ENCODE measurements around the gene NEDD4. TPM values are rescaled to one million over a fixed set of nuclear protein-coding genes. Genes with fewer than 3 reads are reported as not detected.

Gene NEDD4
- total RNA-seq, 2 experiments from 2014 or later = 2.6 to 2.7 TPM

DNA sequence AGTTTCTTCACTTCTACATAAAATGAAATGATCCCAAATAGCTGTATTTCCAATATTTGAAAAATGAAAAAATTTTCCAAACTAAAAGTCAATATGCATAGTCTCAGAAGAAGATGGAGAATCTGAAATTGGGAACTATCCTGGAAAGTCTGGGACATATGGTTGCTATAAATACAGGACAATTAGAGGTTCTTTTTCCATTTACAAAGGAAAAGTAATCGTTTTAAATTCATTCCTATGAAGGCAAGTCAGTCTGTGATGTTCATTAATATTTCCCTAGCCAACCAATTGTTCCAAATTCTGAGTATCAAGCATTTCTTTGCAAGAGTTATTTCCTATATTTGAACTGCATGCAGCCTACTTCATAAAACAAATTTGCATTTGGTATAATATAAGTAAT, 102.2 kb downstream of the NEDD4 start:
- Histone ChIP-seq H3K27ac (ENCODE audit: low read depth in 1 of 2, low read length in 2 of 2) (no peak overlapping the region), H3K9me3 (ENCODE audit: control insufficient read depth in 1 of 2, insufficient read depth in 1 of 2, low read length in 2 of 2) (no peaks in the 10 kb centered on the region), H3K4me1 (ENCODE audit: insufficient read depth, low read length) (no peaks in the 10 kb centered on the region), H3K27me3 (ENCODE audit: control insufficient read depth in 1 of 2, insufficient read depth in 2 of 2, low read length in 2 of 2) (no peaks in the 10 kb centered on the region), H3K4me3 (ENCODE audit: low read length) (no peak overlapping the region), H3K36me3 (ENCODE audit: insufficient read depth, low read length) (no peaks in the 10 kb centered on the region)
- CTCF ChIA-PET = no interaction called here
- POLR2A ChIA-PET = no interaction called here
- intact Hi-C loops (cut with DNase I, micrococcal nuclease) = no loop called here
- H3K9me3 Mint-ChIP-seq = peaks cover 6% of the 10 kb centered on the region
- TF ChIP-seq, protein P1, sequence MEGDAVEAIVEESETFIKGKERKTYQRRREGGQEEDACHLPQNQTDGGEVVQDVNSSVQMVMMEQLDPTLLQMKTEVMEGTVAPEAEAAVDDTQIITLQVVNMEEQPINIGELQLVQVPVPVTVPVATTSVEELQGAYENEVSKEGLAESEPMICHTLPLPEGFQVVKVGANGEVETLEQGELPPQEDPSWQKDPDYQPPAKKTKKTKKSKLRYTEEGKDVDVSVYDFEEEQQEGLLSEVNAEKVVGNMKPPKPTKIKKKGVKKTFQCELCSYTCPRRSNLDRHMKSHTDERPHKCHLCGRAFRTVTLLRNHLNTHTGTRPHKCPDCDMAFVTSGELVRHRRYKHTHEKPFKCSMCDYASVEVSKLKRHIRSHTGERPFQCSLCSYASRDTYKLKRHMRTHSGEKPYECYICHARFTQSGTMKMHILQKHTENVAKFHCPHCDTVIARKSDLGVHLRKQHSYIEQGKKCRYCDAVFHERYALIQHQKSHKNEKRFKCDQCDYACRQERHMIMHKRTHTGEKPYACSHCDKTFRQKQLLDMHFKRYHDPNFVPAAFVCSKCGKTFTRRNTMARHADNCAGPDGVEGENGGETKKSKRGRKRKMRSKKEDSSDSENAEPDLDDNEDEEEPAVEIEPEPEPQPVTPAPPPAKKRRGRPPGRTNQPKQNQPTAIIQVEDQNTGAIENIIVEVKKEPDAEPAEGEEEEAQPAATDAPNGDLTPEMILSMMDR (IDR thresholded peaks at IDR 0.05) = no peak
- ATAC-seq (ENCODE audit: poor library complexity) = no peak
- no peak overlapping the region for H3K4me3 Mint-ChIP-seq
- H3K4me1 Mint-ChIP-seq (ENCODE audit: low read depth) = peaks cover 8% of the 10 kb centered on the region
- DNase-seq = no peak
- H3K27ac Mint-ChIP-seq = no peak overlapping the region
- H3K36me3 Mint-ChIP-seq (ENCODE audit: low read depth) = no peaks in the 10 kb centered on the region
- H3K27me3 Mint-ChIP-seq = no peaks in the 10 kb centered on the region

- Histone ChIP-seq H3K9me3 (ENCODE audit: control insufficient read depth in 1 of 2, insufficient read depth in 1 of 2, low read length in 2 of 2) (no peaks in the 10 kb centered on the region), H3K36me3 (ENCODE audit: insufficient read depth, low read length) (no peaks in the 10 kb centered on the region), H3K4me1 (ENCODE audit: insufficient read depth, low read length) (no peaks in the 10 kb centered on the region), H3K27me3 (ENCODE audit: control insufficient read depth in 1 of 2, insufficient read depth in 2 of 2, low read length in 2 of 2) (no peaks in the 10 kb centered on the region), H3K4me3 (ENCODE audit: low read length) (no peak overlapping the region), H3K27ac (ENCODE audit: low read depth in 1 of 2, low read length in 2 of 2) (no peak overlapping the region)
- POLR2A ChIA-PET = no interaction called here
- intact Hi-C loops (cut with DNase I, micrococcal nuclease) = no loop called here
- CTCF ChIA-PET = no interaction called here
- ATAC-seq (ENCODE audit: poor library complexity) = no peak
- DNase-seq = no peak
- Mint-ChIP-seq H3K27ac (no peak overlapping the region), H3K9me3 (peaks cover 6% of the 10 kb centered on the region), H3K4me1 (ENCODE audit: low read depth) (no peaks in the 10 kb centered on the region), H3K36me3 (ENCODE audit: low read depth) (no peaks in the 10 kb centered on the region), H3K27me3 (no peaks in the 10 kb centered on the region), H3K4me3 (no peak overlapping the region)
- TF ChIP-seq, protein P1 (IDR thresholded peaks at IDR 0.05) = no peak
Observed at GRCh38 chr15:55884223-55884622, 109.2 kb downstream of the NEDD4 start.

GRCh38 chr15:55879181-55879580, 114.2 kb downstream of the NEDD4 start:
- no peak overlapping the region for H3K27ac ChIP-seq (ENCODE audit: low read depth in 1 of 2, low read length in 2 of 2)
- H3K27ac Mint-ChIP-seq = no peak overlapping the region
- H3K27me3 Mint-ChIP-seq = no peaks in the 10 kb centered on the region
- H3K4me1 ChIP-seq (ENCODE audit: insufficient read depth, low read length) = no peaks in the 10 kb centered on the region
- no peak overlapping the region for H3K4me3 ChIP-seq (ENCODE audit: low read length)
- ChIA-PET CTCF (no interaction called here), POLR2A (no interaction called here)
- no peak for DNase-seq
- H3K9me3 Mint-ChIP-seq = no peaks in the 10 kb centered on the region
- H3K36me3 ChIP-seq (ENCODE audit: insufficient read depth, low read length) = no peaks in the 10 kb centered on the region
- no peaks in the 10 kb centered on the region for H3K36me3 Mint-ChIP-seq (ENCODE audit: low read depth)
- H3K9me3 ChIP-seq (ENCODE audit: control insufficient read depth in 1 of 2, insufficient read depth in 1 of 2, low read length in 2 of 2) = no peaks in the 10 kb centered on the region
- H3K27me3 ChIP-seq (ENCODE audit: control insufficient read depth in 1 of 2, insufficient read depth in 2 of 2, low read length in 2 of 2) = no peaks in the 10 kb centered on the region
- no peak overlapping the region for H3K4me3 Mint-ChIP-seq
- TF ChIP-seq, protein P1 (IDR thresholded peaks at IDR 0.05) = no peak
- H3K4me1 Mint-ChIP-seq (ENCODE audit: low read depth) = no peaks in the 10 kb centered on the region
- intact Hi-C loops (cut with DNase I, micrococcal nuclease) = no loop called here
- no peak for ATAC-seq (ENCODE audit: poor library complexity)

Measured in CD4-positive, alpha-beta T cell (primary cell).